ENCODE results near the gene MCUB.

DNA sequence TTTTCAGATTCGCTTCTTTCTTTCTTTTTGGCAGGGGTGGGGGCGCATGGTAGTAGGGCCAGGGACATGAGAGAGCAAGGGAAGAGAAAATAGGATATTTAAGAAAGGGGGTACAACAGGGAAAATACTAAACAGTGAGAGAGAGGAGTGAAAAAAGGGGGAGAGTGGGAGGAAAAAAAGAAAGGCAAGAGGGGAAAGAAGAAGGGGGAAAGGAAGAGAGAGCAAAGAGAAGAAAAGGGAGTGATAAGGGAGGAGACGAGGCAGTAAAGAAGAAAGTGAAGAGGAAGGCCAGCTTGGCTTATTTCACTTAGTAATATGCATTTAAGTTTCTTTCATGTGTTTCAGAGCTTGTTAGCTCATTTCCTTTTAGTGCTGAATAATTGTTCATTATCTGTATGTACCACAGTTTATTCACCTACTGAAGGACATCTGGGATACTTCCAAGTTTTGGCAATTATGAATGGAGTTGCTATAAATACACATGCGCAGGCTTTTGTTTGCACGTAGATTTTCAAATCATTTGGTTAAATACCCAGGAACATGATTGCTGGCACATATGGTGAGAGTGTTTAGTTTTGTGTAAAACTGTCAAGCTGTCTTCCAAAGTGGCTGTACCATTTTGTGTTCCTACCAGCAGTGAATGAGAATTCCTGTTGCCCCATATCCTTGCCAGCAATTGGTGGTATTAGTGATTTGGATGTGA is 105.9 kb downstream of the MCUB start:
- TF ChIP-seq, protein P1, sequence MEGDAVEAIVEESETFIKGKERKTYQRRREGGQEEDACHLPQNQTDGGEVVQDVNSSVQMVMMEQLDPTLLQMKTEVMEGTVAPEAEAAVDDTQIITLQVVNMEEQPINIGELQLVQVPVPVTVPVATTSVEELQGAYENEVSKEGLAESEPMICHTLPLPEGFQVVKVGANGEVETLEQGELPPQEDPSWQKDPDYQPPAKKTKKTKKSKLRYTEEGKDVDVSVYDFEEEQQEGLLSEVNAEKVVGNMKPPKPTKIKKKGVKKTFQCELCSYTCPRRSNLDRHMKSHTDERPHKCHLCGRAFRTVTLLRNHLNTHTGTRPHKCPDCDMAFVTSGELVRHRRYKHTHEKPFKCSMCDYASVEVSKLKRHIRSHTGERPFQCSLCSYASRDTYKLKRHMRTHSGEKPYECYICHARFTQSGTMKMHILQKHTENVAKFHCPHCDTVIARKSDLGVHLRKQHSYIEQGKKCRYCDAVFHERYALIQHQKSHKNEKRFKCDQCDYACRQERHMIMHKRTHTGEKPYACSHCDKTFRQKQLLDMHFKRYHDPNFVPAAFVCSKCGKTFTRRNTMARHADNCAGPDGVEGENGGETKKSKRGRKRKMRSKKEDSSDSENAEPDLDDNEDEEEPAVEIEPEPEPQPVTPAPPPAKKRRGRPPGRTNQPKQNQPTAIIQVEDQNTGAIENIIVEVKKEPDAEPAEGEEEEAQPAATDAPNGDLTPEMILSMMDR (IDR thresholded peaks at IDR 0.05) = no peak
- no peak for TF ChIP-seq POLR2A (IDR thresholded peaks at IDR 0.05)

Data from testis (tissue), 2 donors.